ENCODE results near the gene SENP3. TPM values are rescaled to one million over a fixed set of nuclear protein-coding genes. Genes with fewer than 3 reads are reported as not detected.
A peak's percentile ranks its signal among the peaks of the same experiment; 100 is the strongest.

SENP3 gene
- total RNA-seq, 4 donors from 2014 or later = 31.4 to 47.7 (median 43.7) TPM

DNA sequence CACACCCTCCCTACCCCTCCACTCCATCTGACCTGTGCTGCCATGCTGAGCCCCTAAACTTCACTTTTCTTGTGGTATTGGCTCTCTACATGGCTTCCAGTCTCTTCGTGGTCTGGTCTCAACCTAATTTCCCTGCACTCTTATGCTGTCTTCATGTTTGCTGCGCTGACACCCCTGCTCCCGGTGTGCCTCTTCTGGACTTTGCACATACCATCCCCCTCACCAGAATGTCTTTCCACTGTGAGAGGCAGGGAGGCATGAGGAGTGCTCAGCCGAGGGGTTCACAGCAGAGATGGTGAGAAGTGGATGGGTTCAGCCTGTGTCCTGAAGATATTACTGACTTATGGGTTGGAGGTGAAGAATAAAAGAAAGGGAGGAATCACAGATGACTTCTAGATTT, 10.3 kb upstream of the SENP3 start:
- TF ChIP-seq, protein P1, sequence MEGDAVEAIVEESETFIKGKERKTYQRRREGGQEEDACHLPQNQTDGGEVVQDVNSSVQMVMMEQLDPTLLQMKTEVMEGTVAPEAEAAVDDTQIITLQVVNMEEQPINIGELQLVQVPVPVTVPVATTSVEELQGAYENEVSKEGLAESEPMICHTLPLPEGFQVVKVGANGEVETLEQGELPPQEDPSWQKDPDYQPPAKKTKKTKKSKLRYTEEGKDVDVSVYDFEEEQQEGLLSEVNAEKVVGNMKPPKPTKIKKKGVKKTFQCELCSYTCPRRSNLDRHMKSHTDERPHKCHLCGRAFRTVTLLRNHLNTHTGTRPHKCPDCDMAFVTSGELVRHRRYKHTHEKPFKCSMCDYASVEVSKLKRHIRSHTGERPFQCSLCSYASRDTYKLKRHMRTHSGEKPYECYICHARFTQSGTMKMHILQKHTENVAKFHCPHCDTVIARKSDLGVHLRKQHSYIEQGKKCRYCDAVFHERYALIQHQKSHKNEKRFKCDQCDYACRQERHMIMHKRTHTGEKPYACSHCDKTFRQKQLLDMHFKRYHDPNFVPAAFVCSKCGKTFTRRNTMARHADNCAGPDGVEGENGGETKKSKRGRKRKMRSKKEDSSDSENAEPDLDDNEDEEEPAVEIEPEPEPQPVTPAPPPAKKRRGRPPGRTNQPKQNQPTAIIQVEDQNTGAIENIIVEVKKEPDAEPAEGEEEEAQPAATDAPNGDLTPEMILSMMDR (IDR thresholded peaks at IDR 0.05) = no peak
- no peak for TF ChIP-seq POLR2A (IDR thresholded peaks at IDR 0.05)
- Histone ChIP-seq H3K36me3 (no peaks in the 10 kb centered on the region), H3K27ac (peak overlapping the region in 1 of 4 donors; percentile 80), H3K4me1 (peaks cover 0 to 19% (median 13%) of the 10 kb centered on the region in 4 donors), H3K27me3 (no peaks in the 10 kb centered on the region), H3K9me3 (no peaks in the 10 kb centered on the region), H3K4me3 (no peak overlapping the region)
- DNase-seq = no peak

DNA sequence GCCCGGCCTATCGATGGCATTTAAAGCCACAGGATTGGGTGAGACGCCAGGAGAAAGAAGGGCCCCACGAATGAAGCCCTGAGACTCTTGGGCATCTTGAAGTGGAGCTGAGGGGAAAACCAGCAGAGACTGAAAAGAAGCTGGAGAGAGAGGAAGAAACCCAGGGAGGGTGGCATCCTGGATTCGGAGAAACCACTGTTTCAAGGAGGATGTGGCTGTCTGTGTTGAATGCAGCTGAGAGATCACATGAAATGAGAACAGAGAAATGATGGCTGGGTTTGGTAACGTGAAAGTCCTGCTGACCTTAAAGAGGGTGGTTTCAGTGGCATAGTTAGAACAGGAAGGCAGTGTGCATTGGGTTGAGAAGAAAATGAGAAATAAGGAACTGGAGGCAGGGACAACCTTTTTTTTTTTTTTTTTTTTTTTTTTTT, 9.1 kb upstream of the SENP3 start:
- H3K9me3 ChIP-seq = no peaks in the 10 kb centered on the region
- no peaks in the 10 kb centered on the region for H3K36me3 ChIP-seq
- no peak overlapping the region for H3K4me3 ChIP-seq
- H3K4me1 ChIP-seq = peaks cover under 1 to 30% (median 15%) of the 10 kb centered on the region in 4 donors
- no peak for TF ChIP-seq POLR2A (IDR thresholded peaks at IDR 0.05)
- TF ChIP-seq, protein P1 (IDR thresholded peaks at IDR 0.05) = no peak
- H3K27ac ChIP-seq = peak overlapping the region in 2 of 4 donors; percentile 62 to 80
- peak in 2 of 3 donors; percentile 63 to 75 for DNase-seq
- no peaks in the 10 kb centered on the region for H3K27me3 ChIP-seq

DNA sequence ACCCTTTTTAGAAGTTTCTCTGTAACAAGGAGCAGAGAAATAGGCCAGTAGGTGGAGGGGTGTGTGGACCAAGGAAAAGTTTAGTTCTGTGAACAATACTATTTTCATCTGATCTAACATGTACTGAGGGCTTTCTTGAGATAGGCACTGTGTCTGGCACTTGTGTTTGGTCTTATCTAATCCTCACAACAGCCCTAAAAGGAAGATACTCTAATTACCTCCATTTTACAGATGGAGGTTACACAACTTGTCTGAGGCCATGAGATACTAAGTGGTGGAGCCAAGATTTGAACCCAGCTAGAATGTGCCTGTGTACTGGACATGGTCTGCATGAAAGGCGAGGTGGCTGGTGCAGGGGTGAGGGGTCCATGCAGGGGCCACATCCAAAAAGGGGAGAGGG, 8.4 kb upstream of the SENP3 start:
- no peak for DNase-seq
- Histone ChIP-seq H3K27me3 (no peaks in the 10 kb centered on the region), H3K9me3 (no peaks in the 10 kb centered on the region), H3K4me1 (peaks cover 4 to 32% (median 14%) of the 10 kb centered on the region in 4 donors), H3K4me3 (no peak overlapping the region), H3K27ac (peak overlapping the region in 3 of 4 donors; percentile 47 to 80 (median 50)), H3K36me3 (no peaks in the 10 kb centered on the region)
- TF ChIP-seq POLR2A (IDR thresholded peaks at IDR 0.05) = no peak
- TF ChIP-seq, protein P1 (IDR thresholded peaks at IDR 0.05) = no peak

DNA sequence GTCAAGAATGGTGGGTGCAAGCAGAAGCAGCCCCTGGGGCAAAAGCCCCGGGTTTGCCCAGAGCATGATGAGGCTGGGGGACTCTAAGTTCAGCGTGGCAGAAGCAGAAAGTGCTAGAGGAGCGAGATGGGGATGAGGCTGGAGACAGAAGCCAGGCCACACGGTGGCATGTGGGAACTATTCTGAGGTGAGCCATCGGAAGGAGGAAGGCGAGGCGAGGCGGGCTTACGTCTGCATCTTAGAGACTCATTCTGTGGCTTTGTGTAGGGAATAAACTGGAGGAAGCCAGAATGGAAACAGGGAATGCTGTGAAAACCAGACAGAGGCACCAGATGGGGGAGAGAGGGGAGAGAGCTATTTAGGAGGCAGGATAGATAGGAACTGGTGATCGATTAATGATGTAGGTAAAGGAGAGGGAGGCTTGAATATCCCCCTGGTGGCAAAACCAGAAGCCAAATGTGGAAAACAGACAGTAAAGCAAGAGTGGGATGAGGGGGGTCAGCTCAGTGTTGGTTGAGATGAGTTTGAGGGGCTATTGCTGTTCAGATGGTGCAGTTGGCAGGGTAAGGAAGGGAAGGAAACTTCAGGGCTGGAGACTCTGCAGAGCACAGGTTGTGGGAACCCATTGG, 6.3 kb upstream of the SENP3 start:
- Histone ChIP-seq H3K4me1 (peaks cover 4 to 37% (median 26%) of the 10 kb centered on the region in 4 donors), H3K27me3 (no peaks in the 10 kb centered on the region), H3K36me3 (no peaks in the 10 kb centered on the region), H3K27ac (no peak overlapping the region), H3K4me3 (no peak overlapping the region), H3K9me3 (no peaks in the 10 kb centered on the region)
- TF ChIP-seq, protein P1 (IDR thresholded peaks at IDR 0.05) = no peak
- TF ChIP-seq POLR2A (IDR thresholded peaks at IDR 0.05) = no peak
- DNase-seq = no peak

DNA sequence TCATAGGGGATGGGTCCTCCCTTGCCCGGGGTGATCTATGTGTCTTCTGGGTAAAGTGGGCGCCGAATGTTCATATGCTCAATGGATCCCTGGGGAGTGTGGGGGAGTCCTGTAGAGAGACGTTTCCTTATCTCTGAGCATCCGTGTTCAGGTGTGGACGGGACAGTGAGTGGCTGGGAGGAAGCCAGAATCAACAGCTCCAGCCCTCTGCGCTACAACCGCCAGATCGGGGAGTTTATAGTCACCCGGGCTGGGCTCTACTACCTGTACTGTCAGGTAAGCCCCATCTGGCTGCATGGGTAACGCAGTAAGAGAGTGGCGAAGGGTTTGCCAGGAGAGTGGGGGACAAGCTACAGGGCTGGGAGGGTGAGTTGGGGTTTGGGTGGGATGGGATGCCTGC, 5.1 kb upstream of the SENP3 start:
- DNase-seq = no peak
- Histone ChIP-seq H3K4me3 (peak overlapping the region in 2 of 4 donors; percentile 71 to 99), H3K36me3 (no peaks in the 10 kb centered on the region), H3K4me1 (peaks cover 4 to 42% (median 28%) of the 10 kb centered on the region in 4 donors), H3K9me3 (peaks cover 0 to 2% (median 0%) of the 10 kb centered on the region in 4 donors), H3K27me3 (no peaks in the 10 kb centered on the region), H3K27ac (peak overlapping the region in 3 of 4 donors; percentile 89 to 99 (median 92))
- TF ChIP-seq, protein P1 (IDR thresholded peaks at IDR 0.05) = no peak
- no peak for TF ChIP-seq POLR2A (IDR thresholded peaks at IDR 0.05)

All from Peyer's patch (tissue), 4 donors.